ENCODE measurements around the gene CD82.

The CD82 gene

GRCh38 chr11:44602891-44603310 lies 37.4 kb downstream of the CD82 start:
- TF ChIP-seq ZNF274 (IDR thresholded peaks at IDR 0.05; ENCODE audit: low read depth, low read length) = no peak
- no peak overlapping the region for H3K4me3 ChIP-seq (ENCODE audit: low read length)

GRCh38 chr11:44604171-44604581 lies 38.7 kb downstream of the CD82 start:
- no peak overlapping the region for H3K4me3 ChIP-seq (ENCODE audit: low read length)
- no peak for TF ChIP-seq ZNF274 (IDR thresholded peaks at IDR 0.05; ENCODE audit: low read depth, low read length)

- H3K4me3 ChIP-seq (ENCODE audit: low read length) = no peak overlapping the region
- TF ChIP-seq ZNF274 (IDR thresholded peaks at IDR 0.05; ENCODE audit: low read depth, low read length) = no peak
Observed at GRCh38 chr11:44605068-44605708, 39.7 kb downstream of the CD82 start.

- no peak overlapping the region for H3K4me3 ChIP-seq (ENCODE audit: low read length)
- TF ChIP-seq ZNF274 (IDR thresholded peaks at IDR 0.05; ENCODE audit: low read depth, low read length) = no peak
Observed at GRCh38 chr11:44605965-44606364, 40.5 kb downstream of the CD82 start.

GRCh38 chr11:44606472-44606871 lies 41.0 kb downstream of the CD82 start:
- H3K4me3 ChIP-seq (ENCODE audit: low read length) = no peak overlapping the region
- TF ChIP-seq ZNF274 (IDR thresholded peaks at IDR 0.05; ENCODE audit: low read depth, low read length) = no peak

GRCh38 chr11:44607319-44607962 lies 42.0 kb downstream of the CD82 start:
- H3K4me3 ChIP-seq (ENCODE audit: low read length) = no peak overlapping the region
- TF ChIP-seq ZNF274 (IDR thresholded peaks at IDR 0.05; ENCODE audit: low read depth, low read length) = no peak

GRCh38 chr11:44607987-44608386 lies 42.5 kb downstream of the CD82 start:
- no peak for TF ChIP-seq ZNF274 (IDR thresholded peaks at IDR 0.05; ENCODE audit: low read depth, low read length)
- no peak overlapping the region for H3K4me3 ChIP-seq (ENCODE audit: low read length)

GRCh38 chr11:44608651-44608990 lies 43.2 kb downstream of the CD82 start:
- H3K4me3 ChIP-seq (ENCODE audit: low read length) = no peak overlapping the region
- no peak for TF ChIP-seq ZNF274 (IDR thresholded peaks at IDR 0.05; ENCODE audit: low read depth, low read length)

- TF ChIP-seq ZNF274 (IDR thresholded peaks at IDR 0.05; ENCODE audit: low read depth, low read length) = no peak
- no peak overlapping the region for H3K4me3 ChIP-seq (ENCODE audit: low read length)
Observed at GRCh38 chr11:44608991-44609782, 43.7 kb downstream of the CD82 start.

- no peak for TF ChIP-seq ZNF274 (IDR thresholded peaks at IDR 0.05; ENCODE audit: low read depth, low read length)
- H3K4me3 ChIP-seq (ENCODE audit: low read length) = no peak overlapping the region
Observed at GRCh38 chr11:44609783-44610155, 44.3 kb downstream of the CD82 start.

- no peak for TF ChIP-seq ZNF274 (IDR thresholded peaks at IDR 0.05; ENCODE audit: low read depth, low read length)
- no peak overlapping the region for H3K4me3 ChIP-seq (ENCODE audit: low read length)
Observed at GRCh38 chr11:44610186-44610955, 44.9 kb downstream of the CD82 start.

- TF ChIP-seq ZNF274 (IDR thresholded peaks at IDR 0.05; ENCODE audit: low read depth, low read length) = no peak
- H3K4me3 ChIP-seq (ENCODE audit: low read length) = no peak overlapping the region
Observed at GRCh38 chr11:44611088-44611487, 45.6 kb downstream of the CD82 start.

- TF ChIP-seq ZNF274 (IDR thresholded peaks at IDR 0.05; ENCODE audit: low read depth, low read length) = no peak
- no peak overlapping the region for H3K4me3 ChIP-seq (ENCODE audit: low read length)
Observed at GRCh38 chr11:44611687-44612434, 46.4 kb downstream of the CD82 start.

- TF ChIP-seq ZNF274 (IDR thresholded peaks at IDR 0.05; ENCODE audit: low read depth, low read length) = no peak
- H3K4me3 ChIP-seq (ENCODE audit: low read length) = no peak overlapping the region
Observed at GRCh38 chr11:44613153-44613552, 47.7 kb downstream of the CD82 start.
